ENCODE measurements around the gene UGP2.

DNA sequence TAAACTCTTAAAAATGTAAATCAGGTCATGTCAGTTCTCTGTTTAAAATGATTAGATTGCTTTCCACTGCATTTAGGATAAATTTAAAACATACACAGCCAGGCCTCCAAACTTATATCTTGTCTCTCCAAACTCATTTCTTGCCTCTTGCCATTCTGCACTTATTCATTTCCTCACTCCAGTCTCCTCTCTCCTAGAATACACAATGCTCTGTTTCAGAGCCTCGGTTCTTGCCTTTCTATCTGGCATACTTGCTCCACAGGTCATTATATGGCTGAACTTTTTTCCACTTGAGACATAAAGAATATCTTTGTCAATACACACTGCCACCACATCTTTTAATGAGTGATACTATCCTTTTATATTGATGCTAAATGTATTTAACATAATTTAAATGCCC, 10.5 kb upstream of the UGP2 start:
- no peak for TF ChIP-seq ZNF776 (tag by site-specific recombination; IDR thresholded peaks at IDR 0.05; ENCODE audit: borderline replicate concordance)
- no peak for TF ChIP-seq ZNF768 (tag by site-specific recombination; IDR thresholded peaks at IDR 0.05)
- TF ChIP-seq, protein P1, sequence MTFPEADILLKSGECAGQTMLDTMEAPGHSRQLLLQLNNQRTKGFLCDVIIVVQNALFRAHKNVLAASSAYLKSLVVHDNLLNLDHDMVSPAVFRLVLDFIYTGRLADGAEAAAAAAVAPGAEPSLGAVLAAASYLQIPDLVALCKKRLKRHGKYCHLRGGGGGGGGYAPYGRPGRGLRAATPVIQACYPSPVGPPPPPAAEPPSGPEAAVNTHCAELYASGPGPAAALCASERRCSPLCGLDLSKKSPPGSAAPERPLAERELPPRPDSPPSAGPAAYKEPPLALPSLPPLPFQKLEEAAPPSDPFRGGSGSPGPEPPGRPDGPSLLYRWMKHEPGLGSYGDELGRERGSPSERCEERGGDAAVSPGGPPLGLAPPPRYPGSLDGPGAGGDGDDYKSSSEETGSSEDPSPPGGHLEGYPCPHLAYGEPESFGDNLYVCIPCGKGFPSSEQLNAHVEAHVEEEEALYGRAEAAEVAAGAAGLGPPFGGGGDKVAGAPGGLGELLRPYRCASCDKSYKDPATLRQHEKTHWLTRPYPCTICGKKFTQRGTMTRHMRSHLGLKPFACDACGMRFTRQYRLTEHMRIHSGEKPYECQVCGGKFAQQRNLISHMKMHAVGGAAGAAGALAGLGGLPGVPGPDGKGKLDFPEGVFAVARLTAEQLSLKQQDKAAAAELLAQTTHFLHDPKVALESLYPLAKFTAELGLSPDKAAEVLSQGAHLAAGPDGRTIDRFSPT (tag by site-specific recombination; IDR thresholded peaks at IDR 0.05): no peak
- TF ChIP-seq, protein P2, sequence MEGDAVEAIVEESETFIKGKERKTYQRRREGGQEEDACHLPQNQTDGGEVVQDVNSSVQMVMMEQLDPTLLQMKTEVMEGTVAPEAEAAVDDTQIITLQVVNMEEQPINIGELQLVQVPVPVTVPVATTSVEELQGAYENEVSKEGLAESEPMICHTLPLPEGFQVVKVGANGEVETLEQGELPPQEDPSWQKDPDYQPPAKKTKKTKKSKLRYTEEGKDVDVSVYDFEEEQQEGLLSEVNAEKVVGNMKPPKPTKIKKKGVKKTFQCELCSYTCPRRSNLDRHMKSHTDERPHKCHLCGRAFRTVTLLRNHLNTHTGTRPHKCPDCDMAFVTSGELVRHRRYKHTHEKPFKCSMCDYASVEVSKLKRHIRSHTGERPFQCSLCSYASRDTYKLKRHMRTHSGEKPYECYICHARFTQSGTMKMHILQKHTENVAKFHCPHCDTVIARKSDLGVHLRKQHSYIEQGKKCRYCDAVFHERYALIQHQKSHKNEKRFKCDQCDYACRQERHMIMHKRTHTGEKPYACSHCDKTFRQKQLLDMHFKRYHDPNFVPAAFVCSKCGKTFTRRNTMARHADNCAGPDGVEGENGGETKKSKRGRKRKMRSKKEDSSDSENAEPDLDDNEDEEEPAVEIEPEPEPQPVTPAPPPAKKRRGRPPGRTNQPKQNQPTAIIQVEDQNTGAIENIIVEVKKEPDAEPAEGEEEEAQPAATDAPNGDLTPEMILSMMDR (tag by site-specific recombination; IDR thresholded peaks at IDR 0.05): no peak
- TF ChIP-seq, protein P3, sequence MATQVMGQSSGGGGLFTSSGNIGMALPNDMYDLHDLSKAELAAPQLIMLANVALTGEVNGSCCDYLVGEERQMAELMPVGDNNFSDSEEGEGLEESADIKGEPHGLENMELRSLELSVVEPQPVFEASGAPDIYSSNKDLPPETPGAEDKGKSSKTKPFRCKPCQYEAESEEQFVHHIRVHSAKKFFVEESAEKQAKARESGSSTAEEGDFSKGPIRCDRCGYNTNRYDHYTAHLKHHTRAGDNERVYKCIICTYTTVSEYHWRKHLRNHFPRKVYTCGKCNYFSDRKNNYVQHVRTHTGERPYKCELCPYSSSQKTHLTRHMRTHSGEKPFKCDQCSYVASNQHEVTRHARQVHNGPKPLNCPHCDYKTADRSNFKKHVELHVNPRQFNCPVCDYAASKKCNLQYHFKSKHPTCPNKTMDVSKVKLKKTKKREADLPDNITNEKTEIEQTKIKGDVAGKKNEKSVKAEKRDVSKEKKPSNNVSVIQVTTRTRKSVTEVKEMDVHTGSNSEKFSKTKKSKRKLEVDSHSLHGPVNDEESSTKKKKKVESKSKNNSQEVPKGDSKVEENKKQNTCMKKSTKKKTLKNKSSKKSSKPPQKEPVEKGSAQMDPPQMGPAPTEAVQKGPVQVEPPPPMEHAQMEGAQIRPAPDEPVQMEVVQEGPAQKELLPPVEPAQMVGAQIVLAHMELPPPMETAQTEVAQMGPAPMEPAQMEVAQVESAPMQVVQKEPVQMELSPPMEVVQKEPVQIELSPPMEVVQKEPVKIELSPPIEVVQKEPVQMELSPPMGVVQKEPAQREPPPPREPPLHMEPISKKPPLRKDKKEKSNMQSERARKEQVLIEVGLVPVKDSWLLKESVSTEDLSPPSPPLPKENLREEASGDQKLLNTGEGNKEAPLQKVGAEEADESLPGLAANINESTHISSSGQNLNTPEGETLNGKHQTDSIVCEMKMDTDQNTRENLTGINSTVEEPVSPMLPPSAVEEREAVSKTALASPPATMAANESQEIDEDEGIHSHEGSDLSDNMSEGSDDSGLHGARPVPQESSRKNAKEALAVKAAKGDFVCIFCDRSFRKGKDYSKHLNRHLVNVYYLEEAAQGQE (tag by site-specific recombination; IDR thresholded peaks at IDR 0.05): no peak
- TF ChIP-seq ZNF629 (tag by site-specific recombination; IDR thresholded peaks at IDR 0.05): no peak
- no peak for TF ChIP-seq ZNF121 (tag by site-specific recombination; IDR thresholded peaks at IDR 0.05)
